ENCODE measurements around the gene TAS2R39.
"Not testable (repeated sequence)": the region's sequence is repeated elsewhere in the genome, so short reads cannot be mapped to it uniquely, and the experiment has no call there.

Gene TAS2R39

DNA sequence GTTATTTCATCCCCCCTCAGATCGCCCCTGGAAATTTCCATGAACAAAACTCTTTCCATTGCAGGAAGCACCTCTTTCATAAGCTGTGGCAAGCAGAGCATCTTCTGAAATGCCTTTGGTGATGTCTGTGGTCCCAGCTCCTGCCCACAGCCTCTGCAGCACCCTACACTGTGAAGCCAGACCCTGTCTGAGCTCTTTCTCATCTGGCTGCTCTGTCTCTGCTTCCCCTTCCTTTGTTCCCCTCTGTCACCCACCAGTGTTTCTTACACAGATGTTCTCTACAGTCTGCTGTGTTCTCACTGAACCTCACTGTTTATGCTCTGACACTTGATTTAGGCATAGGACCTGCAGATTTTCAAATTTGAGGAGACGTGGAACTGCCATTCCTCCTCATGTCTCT lies 1.9 kb upstream of the TAS2R39 start:
- Histone ChIP-seq H3K79me2 (ENCODE audit: control insufficient read depth, insufficient read depth, low read length, unreplicated experiment) (no peaks in the 10 kb centered on the region), H3K36me3 (ENCODE audit: insufficient read depth, low read length) (no peaks in the 10 kb centered on the region), H2AFZ (ENCODE audit: low read length, unreplicated experiment) (no peak overlapping the region), H3K4me1 (ENCODE audit: control insufficient read depth, insufficient read depth, low read length, unreplicated experiment) (no peaks in the 10 kb centered on the region), H3K27ac (ENCODE audit: low read depth, low read length) (no peak overlapping the region), H3K4me3 (ENCODE audit: low read depth, low read length) (no peak overlapping the region), H3K27me3 (ENCODE audit: insufficient read depth, low read length) (0 out of 2 replicates have a peak, but pooled peaks cover 8% of the 10 kb centered on the region)

DNA sequence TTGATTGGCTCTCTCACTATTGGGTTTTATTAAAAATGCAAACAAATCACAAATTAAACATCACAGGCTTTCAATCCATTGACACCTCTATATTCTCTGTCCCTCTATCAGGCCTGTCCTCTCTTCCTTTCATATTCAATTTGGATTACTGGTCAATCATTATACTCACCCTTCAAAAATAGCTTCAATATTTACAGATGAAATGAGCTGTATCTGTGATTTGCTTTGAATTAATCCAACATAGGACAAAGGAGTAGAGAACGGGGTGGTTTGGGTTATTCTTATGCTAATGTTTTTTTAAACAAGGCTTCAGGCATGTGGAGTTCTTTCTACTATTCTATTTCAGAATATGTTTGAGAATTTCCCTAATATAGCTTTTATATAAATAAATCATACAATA lies 2.3 kb downstream of the TAS2R39 start:
- H3K4me1 ChIP-seq (ENCODE audit: control insufficient read depth, insufficient read depth, low read length, unreplicated experiment) = no peaks in the 10 kb centered on the region
- H3K79me2 ChIP-seq (ENCODE audit: control insufficient read depth, insufficient read depth, low read length, unreplicated experiment) = no peaks in the 10 kb centered on the region
- no peak overlapping the region for H3K4me3 ChIP-seq (ENCODE audit: low read depth, low read length)
- 0 out of 2 replicates have a peak, but pooled peaks cover 8% of the 10 kb centered on the region for H3K27me3 ChIP-seq (ENCODE audit: insufficient read depth, low read length)
- H3K27ac ChIP-seq (ENCODE audit: low read depth, low read length) = no peak overlapping the region
- no peaks in the 10 kb centered on the region for H3K36me3 ChIP-seq (ENCODE audit: insufficient read depth, low read length)
- H2AFZ ChIP-seq (ENCODE audit: low read length, unreplicated experiment) = no peak overlapping the region

DNA sequence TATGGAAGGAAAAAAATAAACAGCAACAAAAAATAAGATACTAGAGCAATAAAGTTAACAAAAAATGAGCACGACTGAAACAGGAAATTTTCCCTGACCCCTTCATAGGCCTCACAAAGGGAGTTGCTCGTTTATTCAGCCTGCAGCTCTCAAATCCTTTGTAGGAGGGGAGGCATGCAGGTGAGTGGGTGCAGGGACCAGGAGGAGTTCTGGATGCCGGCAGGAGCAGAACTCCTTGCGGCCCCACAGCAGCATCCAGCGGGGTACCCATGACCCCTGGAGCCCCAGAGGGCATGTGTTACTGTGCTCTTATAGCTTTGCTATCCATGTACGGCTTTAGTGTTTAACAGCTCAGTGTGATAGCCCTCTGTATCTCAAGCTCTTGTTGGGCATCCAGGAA lies 5.8 kb downstream of the TAS2R39 start:
- Histone ChIP-seq H2AFZ (ENCODE audit: low read length, unreplicated experiment) (no peak overlapping the region), H3K27me3 (ENCODE audit: insufficient read depth, low read length) (0 out of 2 replicates have a peak, but pooled peaks cover 8% of the 10 kb centered on the region), H3K36me3 (ENCODE audit: insufficient read depth, low read length) (no peaks in the 10 kb centered on the region), H3K4me3 (ENCODE audit: low read depth, low read length) (no peak overlapping the region), H3K27ac (ENCODE audit: low read depth, low read length) (no peak overlapping the region), H3K4me1 (ENCODE audit: control insufficient read depth, insufficient read depth, low read length, unreplicated experiment) (no peaks in the 10 kb centered on the region), H3K79me2 (ENCODE audit: control insufficient read depth, insufficient read depth, low read length, unreplicated experiment) (no peaks in the 10 kb centered on the region)

DNA sequence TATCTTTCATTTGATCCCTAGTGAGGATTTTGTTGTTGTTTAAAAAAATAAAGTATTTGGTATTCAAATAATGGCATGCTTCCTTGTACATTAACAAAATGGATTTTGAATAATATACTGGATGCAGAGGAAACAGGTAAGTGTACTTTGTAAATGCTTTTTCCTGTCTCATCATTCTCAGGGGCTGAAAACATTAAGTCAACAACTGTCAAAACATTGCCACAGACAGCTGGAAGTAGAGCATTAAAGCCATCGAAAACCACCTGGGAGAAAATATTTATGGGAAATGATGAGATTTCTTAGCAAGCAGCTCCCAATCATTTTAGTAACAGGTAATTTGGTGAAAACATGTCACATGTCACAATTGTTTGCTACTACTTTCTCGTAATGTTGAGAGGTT lies 10.7 kb downstream of the TAS2R39 start:
- Histone ChIP-seq H3K36me3 (ENCODE audit: insufficient read depth, low read length) (no peaks in the 10 kb centered on the region), H3K27ac (ENCODE audit: low read depth, low read length) (no peak overlapping the region), H3K4me1 (ENCODE audit: control insufficient read depth, insufficient read depth, low read length, unreplicated experiment) (no peaks in the 10 kb centered on the region), H2AFZ (ENCODE audit: low read length, unreplicated experiment) (no peak overlapping the region), H3K79me2 (ENCODE audit: control insufficient read depth, insufficient read depth, low read length, unreplicated experiment) (no peaks in the 10 kb centered on the region), H3K27me3 (ENCODE audit: insufficient read depth, low read length) (no peaks in the 10 kb centered on the region), H3K4me3 (ENCODE audit: low read depth, low read length) (no peak overlapping the region)

DNA sequence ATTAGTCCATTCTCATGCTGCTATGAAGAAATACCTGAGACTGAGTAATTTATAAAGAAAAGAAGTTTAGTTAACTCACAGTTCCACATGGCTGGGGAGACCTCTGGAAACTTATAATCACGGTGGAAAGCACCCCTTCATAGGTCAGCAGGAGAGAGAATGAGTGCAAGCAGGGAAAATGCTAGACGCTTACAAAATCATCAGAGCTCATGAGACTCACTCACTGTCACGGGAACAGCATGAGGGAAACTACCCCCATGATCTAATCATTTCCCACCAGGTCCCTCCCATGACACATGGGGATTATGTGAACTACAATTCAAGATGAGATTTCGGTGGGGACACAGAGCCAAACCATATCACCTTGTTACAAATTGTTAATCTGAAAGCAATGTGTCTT lies 15.8 kb downstream of the TAS2R39 start:
- no peaks in the 10 kb centered on the region for H3K79me2 ChIP-seq (ENCODE audit: control insufficient read depth, insufficient read depth, low read length, unreplicated experiment)
- no peak overlapping the region for H3K27ac ChIP-seq (ENCODE audit: low read depth, low read length)
- H3K27me3 ChIP-seq (ENCODE audit: insufficient read depth, low read length) = no peaks in the 10 kb centered on the region
- no peaks in the 10 kb centered on the region for H3K36me3 ChIP-seq (ENCODE audit: insufficient read depth, low read length)
- no peak overlapping the region for H3K4me3 ChIP-seq (ENCODE audit: low read depth, low read length)
- no peak overlapping the region for H2AFZ ChIP-seq (ENCODE audit: low read length, unreplicated experiment)
- no peaks in the 10 kb centered on the region for H3K4me1 ChIP-seq (ENCODE audit: control insufficient read depth, insufficient read depth, low read length, unreplicated experiment)

DNA sequence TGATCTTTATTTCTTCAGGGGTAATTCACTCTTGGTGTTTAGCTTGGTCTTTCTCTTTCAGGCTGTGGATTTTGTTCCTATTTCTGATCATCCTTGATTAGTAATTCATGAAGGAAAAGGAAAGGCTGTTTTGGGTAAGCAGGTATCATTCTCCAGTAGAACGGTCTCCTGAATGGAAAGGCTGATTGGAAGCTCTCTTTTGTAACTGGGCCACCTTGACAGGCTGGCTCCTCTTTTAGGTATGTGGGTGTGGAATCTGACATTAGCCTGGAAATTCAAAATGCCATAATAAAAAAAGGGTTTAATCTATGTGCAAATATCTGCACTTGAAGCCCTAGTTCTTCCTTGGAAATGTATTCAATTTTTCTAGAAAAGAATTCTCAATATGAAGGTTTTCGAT lies 18.9 kb downstream of the TAS2R39 start:
- no peaks in the 10 kb centered on the region for H3K4me1 ChIP-seq (ENCODE audit: control insufficient read depth, insufficient read depth, low read length, unreplicated experiment)
- no peak overlapping the region for H3K4me3 ChIP-seq (ENCODE audit: low read depth, low read length)
- H3K79me2 ChIP-seq (ENCODE audit: control insufficient read depth, insufficient read depth, low read length, unreplicated experiment) = no peaks in the 10 kb centered on the region
- no peaks in the 10 kb centered on the region for H3K36me3 ChIP-seq (ENCODE audit: insufficient read depth, low read length)
- no peaks in the 10 kb centered on the region for H3K27me3 ChIP-seq (ENCODE audit: insufficient read depth, low read length)
- no peak overlapping the region for H3K27ac ChIP-seq (ENCODE audit: low read depth, low read length)
- H2AFZ ChIP-seq (ENCODE audit: low read length, unreplicated experiment) = no peak overlapping the region

DNA sequence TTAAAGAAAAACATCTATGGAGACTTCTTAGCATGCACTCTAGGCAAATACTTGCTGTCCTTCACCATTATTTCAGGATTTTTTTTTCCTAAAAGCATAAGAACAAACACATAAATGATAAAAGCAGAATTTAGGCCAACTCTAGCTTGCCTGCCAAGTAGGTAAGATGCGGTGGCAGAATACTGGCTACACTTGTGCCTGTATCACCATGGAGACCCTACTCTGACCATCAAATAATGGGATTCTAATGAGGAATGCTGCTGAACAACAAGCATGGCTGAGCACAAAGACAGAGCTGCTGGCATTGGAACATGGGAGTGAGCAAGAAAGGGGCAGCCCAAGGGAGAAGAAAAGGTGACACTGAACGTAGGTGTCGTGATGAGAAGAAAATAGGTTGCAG lies 20.2 kb downstream of the TAS2R39 start:
- Histone ChIP-seq H2AFZ (ENCODE audit: low read length, unreplicated experiment) (no peak overlapping the region), H3K36me3 (ENCODE audit: insufficient read depth, low read length) (no peaks in the 10 kb centered on the region), H3K4me3 (ENCODE audit: low read depth, low read length) (no peak overlapping the region), H3K27ac (ENCODE audit: low read depth, low read length) (no peak overlapping the region), H3K79me2 (ENCODE audit: control insufficient read depth, insufficient read depth, low read length, unreplicated experiment) (no peaks in the 10 kb centered on the region), H3K4me1 (ENCODE audit: control insufficient read depth, insufficient read depth, low read length, unreplicated experiment) (no peaks in the 10 kb centered on the region), H3K27me3 (ENCODE audit: insufficient read depth, low read length) (no peaks in the 10 kb centered on the region)

DNA sequence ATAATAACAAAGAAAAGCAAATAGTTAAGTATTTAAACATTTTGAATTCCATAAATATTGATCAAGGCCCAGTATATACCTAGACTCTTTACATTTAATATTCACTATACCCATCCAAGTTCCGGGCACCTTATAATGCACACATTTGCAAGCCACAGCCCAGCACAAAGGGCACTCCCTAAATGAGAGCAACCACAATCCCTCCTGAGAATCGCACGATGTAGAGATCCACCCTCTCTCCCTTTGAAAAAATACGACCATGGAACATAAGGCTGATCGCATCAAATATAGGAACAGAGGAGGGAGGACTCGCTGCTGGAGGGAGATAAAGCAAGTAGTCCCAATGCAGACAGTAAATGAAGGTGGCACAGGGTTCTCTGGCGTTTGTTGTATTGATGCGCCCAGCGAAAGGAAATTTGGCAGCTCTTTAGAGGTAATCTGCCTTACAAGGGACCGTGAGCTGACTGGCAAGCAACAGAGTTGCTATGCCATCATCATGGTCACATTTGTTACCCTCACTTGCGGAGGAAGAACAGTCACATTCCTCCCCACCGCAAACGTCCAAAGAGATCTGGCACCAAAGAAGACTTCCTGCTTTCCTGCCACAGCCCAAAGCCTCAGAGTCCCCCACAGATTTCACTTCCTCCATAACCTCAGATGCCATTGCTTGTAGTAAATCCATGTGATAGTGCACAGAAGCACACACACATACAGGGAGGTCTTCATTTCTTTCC lies 22.5 kb downstream of the TAS2R39 start:
- Histone ChIP-seq H3K4me1 (ENCODE audit: control insufficient read depth, insufficient read depth, low read length, unreplicated experiment) (no peaks in the 10 kb centered on the region), H3K36me3 (ENCODE audit: insufficient read depth, low read length) (no peaks in the 10 kb centered on the region), H2AFZ (ENCODE audit: low read length, unreplicated experiment) (no peak overlapping the region), H3K27me3 (ENCODE audit: insufficient read depth, low read length) (no peaks in the 10 kb centered on the region), H3K4me3 (ENCODE audit: low read depth, low read length) (no peak overlapping the region), H3K27ac (ENCODE audit: low read depth, low read length) (no peak overlapping the region), H3K79me2 (ENCODE audit: control insufficient read depth, insufficient read depth, low read length, unreplicated experiment) (no peaks in the 10 kb centered on the region)

DNA sequence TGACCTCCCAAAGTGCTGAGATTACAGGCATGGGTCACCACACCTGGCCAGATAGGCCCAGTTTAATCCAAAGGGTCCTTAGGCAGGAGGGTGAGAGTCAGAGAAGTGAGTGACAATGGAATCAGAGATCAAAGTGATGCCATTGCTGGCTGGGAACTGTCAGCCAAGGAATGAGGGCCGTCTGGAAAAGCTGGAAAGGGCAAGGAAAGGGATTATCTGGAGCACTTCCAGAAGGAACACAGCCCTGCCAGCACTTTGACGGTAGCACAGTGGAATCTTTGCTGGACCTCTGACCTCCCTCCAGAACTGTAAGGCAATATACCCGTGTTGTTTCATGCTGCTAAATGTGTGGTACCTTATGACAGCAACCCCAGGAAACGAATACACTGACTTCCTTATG lies 27.3 kb downstream of the TAS2R39 start:
- Histone ChIP-seq H3K27me3 (ENCODE audit: insufficient read depth, low read length) (no peaks in the 10 kb centered on the region), H3K27ac (ENCODE audit: low read depth, low read length) (no peak overlapping the region), H3K36me3 (ENCODE audit: insufficient read depth, low read length) (no peaks in the 10 kb centered on the region), H2AFZ (ENCODE audit: low read length, unreplicated experiment) (no peak overlapping the region), H3K4me3 (ENCODE audit: low read depth, low read length) (no peak overlapping the region), H3K79me2 (ENCODE audit: control insufficient read depth, insufficient read depth, low read length, unreplicated experiment) (no peaks in the 10 kb centered on the region), H3K4me1 (ENCODE audit: control insufficient read depth, insufficient read depth, low read length, unreplicated experiment) (peaks cover under 1% of the 10 kb centered on the region)

DNA sequence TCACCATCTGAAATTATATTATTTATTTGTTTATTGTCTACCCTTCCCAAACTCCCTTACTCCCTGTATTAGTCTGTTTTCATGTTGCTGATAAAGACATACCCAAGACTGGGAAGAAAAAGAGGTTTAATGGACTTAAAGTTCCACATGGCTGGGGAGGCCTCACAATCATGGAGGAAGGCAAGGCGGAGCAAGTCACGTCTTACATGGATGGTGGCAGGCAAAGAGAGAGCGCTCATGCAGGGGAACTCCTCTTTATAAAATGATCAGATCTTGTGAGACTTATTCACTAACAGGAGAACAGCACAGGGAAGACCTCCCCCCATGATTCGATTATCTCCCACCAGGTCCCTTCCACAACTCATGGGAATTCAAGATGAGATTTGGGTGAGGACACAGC lies 30.3 kb downstream of the TAS2R39 start:
- H3K36me3 ChIP-seq (ENCODE audit: insufficient read depth, low read length); H2AFZ ChIP-seq (ENCODE audit: low read length, unreplicated experiment); H3K27ac ChIP-seq (ENCODE audit: low read depth, low read length); H3K27me3 ChIP-seq (ENCODE audit: insufficient read depth, low read length); H3K79me2 ChIP-seq (ENCODE audit: control insufficient read depth, insufficient read depth, low read length, unreplicated experiment); H3K4me3 ChIP-seq (ENCODE audit: low read depth, low read length): not testable (repeated sequence)
- peaks cover 11% of the 10 kb centered on the region for H3K4me1 ChIP-seq (ENCODE audit: control insufficient read depth, insufficient read depth, low read length, unreplicated experiment)

DNA sequence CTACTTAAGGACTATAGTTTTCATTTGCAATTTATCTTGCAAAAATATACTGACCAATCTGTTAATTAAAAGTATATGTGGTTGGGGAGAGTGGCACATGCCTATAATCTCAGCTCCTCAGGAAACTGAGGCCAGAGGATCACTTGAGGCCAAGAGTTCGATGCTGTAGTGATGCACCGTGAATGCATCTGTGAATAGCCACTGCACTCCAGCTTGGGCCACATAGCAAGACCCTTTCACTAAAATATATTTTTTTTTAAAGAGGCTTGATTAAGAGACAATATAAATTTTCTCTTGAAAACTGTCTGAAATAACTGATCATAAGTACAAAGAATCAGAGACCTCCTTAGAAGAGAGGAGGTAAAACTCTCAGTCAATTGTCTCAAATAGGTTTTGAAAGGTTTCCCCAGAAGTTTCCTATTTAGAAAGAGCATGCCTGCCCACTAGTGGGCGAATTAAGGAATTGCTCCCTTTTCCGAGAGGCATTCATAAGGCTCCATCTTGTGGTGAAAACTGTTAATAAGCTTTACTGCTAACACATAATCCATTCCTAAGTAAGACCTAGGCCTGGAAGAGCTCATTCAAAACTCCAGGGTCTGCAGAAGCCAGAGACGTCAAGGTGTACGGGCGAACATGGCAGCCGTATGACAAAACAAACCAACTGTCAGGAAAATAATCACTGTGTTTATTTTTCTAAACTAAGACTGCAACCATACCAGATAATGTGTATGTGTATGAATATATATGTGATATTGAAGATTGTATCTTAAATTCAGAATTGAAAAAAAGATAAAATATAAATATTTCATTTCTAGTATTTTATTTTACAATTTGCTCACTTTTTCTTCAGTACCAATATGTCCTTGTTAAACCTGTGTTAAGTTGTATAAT lies 31.8 kb downstream of the TAS2R39 start:
- no peak overlapping the region for H3K27ac ChIP-seq (ENCODE audit: low read depth, low read length)
- no peaks in the 10 kb centered on the region for H3K36me3 ChIP-seq (ENCODE audit: insufficient read depth, low read length)
- H3K27me3 ChIP-seq (ENCODE audit: insufficient read depth, low read length) = 0 out of 2 replicates have a peak, but pooled peaks cover 3% of the 10 kb centered on the region
- no peaks in the 10 kb centered on the region for H3K79me2 ChIP-seq (ENCODE audit: control insufficient read depth, insufficient read depth, low read length, unreplicated experiment)
- H3K4me1 ChIP-seq (ENCODE audit: control insufficient read depth, insufficient read depth, low read length, unreplicated experiment) = peaks cover 11% of the 10 kb centered on the region
- no peak overlapping the region for H2AFZ ChIP-seq (ENCODE audit: low read length, unreplicated experiment)
- no peak overlapping the region for H3K4me3 ChIP-seq (ENCODE audit: low read depth, low read length)

Data from ACC112 (cell line).